GM13976 (cell line): ENCODE results near the gene ADGRE1.
A peak's percentile ranks its signal among the peaks of the same experiment; 100 is the strongest.

Experiments
- DNase-seq: peaks from one replicate; pipeline ENCODE4 v3.0.0; 2012; ENCODE audit warnings: low spot score
- in situ Hi-C: fragments of 300-500 bp; cut with MboI; formaldehyde crosslinking; loops from one replicate; pipeline ENCODE4 v1.12.0; 2022; ENCODE audit warnings: low sequenced_read_pairs, mixed read lengths, inconsistent platforms; ENCODE audit not compliant: unreplicated experiment
- TF ChIP-seq, protein P1 (sequence below): IDR thresholded peaks from 2 replicates; pipeline ENCODE4 v1.5.1; 2012; ENCODE audit warnings: borderline replicate concordance, mild to moderate bottlenecking; ENCODE audit not compliant: insufficient read depth; ENCODE audit errors: extremely low read depth, missing control alignments, control extremely low read depth

The ADGRE1 gene

GRCh38 chr19:6891761-6892385, 4.5 kb downstream of the ADGRE1 start:
- in situ Hi-C loops: no loop called here
- TF ChIP-seq, protein P1, sequence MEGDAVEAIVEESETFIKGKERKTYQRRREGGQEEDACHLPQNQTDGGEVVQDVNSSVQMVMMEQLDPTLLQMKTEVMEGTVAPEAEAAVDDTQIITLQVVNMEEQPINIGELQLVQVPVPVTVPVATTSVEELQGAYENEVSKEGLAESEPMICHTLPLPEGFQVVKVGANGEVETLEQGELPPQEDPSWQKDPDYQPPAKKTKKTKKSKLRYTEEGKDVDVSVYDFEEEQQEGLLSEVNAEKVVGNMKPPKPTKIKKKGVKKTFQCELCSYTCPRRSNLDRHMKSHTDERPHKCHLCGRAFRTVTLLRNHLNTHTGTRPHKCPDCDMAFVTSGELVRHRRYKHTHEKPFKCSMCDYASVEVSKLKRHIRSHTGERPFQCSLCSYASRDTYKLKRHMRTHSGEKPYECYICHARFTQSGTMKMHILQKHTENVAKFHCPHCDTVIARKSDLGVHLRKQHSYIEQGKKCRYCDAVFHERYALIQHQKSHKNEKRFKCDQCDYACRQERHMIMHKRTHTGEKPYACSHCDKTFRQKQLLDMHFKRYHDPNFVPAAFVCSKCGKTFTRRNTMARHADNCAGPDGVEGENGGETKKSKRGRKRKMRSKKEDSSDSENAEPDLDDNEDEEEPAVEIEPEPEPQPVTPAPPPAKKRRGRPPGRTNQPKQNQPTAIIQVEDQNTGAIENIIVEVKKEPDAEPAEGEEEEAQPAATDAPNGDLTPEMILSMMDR: no peak
- peak; percentile 30 for DNase-seq

- DNase-seq: no peak
- in situ Hi-C loops: no loop called here
- TF ChIP-seq, protein P1: no peak
Measured at GRCh38 chr19:6894313-6894712, 6.9 kb downstream of the ADGRE1 start.

DNA sequence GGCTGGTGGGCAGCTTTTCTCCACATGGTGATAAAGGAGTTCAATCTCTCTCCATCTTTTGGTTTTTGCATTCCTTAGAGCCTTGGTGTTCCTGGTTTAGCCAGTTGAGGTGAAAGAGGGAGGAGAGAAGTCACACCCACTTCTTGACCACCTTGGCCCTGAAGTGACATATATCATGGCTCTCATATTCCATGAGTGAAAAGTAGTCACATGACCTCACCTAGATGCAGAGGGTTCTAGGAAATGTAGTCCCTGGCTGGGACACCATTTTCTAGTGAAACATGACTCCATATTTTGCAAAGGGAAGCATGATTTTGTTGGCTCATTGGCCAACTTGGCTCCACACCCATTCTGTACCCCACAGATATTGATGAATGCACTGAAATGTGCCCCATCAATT, 16.1 kb downstream of the ADGRE1 start:
- in situ Hi-C loops: no loop called here
- TF ChIP-seq, protein P1: no peak
- no peak for DNase-seq

DNA sequence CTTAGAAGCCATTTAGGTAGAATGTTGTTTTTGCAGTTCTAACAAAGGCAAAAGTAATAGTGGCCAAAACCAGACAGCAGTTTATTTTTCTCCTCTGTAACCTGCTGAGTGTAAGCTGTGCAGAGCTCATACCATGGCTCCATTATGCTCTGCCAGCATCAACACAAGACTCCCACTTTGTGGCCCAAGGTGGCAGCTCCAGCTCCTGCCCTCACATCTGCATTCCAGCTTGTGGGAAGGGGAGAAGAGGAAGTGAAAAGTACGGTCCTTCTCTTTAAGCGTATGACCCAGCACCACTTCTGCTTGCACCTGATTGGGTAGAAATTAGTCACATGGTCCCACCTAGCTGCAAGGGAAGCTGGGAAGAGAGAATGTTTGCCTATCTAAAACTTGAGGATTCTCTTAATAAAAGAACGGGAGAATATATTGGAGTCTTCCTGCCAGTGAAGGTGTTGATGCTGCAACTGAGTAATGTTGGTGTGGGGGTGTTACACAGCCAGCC, 19.2 kb downstream of the ADGRE1 start:
- TF ChIP-seq, protein P1: no peak
- DNase-seq: no peak
- in situ Hi-C loops: no loop called here

DNA sequence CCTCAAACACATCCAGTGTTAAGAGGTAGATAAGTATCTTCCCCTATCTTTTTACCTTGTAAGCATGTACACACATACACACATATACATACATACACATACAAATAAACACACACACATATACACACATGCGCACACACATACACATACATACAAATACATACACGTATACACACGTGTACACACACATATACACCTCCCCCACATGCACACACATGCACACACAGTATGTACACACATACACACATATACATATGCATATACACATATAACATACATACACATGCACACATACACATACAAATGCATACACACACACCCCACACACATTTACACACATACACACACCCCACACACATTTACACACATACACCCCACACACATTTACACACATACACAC, 24.1 kb downstream of the ADGRE1 start:
- no peak for DNase-seq
- in situ Hi-C loops: no loop called here
- TF ChIP-seq, protein P1: no peak

- no peak for DNase-seq
- in situ Hi-C loops: no loop called here
- TF ChIP-seq, protein P1: no peak
Measured at GRCh38 chr19:6914321-6914720, 26.9 kb downstream of the ADGRE1 start.
